ENCODE data around the gene FLT3.

FLT3 gene

DNA sequence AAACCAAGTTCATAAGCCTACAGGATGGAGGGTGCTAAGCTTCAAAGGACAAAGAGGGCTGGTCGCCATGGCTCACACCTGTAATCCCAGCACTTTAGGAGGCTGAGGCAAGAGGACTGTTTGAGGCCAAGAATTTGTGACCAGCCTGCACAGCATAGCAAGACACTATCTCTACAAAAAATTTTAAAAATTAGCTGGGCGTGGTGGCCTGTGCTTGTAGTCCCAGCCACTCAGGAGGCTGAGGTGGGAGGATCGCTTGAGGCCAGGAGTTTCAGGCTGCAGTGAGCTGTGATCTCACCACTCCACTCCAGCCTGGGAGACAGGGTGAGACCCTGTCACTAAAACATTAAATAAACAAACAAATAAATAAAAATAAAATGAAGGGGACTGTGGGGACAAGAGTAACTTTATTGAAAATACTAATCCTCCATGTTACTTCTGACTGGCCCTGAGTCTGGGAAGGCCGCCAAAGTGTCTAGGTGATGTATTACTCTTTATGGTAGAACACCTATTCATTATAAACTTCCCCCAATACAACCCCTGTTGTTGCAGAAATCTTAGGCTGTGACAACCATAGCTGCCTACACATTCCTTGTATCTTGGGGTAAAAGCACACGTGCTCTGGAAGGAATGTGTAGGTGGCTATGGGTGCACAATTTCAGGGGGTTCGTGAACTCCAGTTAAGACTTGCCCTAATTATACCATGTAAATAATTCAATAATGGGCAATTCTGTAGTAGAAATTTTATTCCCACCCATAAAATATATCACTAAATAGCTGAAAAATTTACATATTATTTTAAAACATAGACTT is 97.3 kb downstream of the FLT3 start:
- TF ChIP-seq POLR2AphosphoS5 (IDR thresholded peaks at IDR 0.05; ENCODE audit: low read depth) (no peak), SPI1 (IDR thresholded peaks at IDR 0.05; ENCODE audit: borderline replicate concordance, low read depth) (no peak), GABPA (IDR thresholded peaks at IDR 0.05; ENCODE audit: low read depth) (no peak)
- TF ChIP-seq, protein P1, sequence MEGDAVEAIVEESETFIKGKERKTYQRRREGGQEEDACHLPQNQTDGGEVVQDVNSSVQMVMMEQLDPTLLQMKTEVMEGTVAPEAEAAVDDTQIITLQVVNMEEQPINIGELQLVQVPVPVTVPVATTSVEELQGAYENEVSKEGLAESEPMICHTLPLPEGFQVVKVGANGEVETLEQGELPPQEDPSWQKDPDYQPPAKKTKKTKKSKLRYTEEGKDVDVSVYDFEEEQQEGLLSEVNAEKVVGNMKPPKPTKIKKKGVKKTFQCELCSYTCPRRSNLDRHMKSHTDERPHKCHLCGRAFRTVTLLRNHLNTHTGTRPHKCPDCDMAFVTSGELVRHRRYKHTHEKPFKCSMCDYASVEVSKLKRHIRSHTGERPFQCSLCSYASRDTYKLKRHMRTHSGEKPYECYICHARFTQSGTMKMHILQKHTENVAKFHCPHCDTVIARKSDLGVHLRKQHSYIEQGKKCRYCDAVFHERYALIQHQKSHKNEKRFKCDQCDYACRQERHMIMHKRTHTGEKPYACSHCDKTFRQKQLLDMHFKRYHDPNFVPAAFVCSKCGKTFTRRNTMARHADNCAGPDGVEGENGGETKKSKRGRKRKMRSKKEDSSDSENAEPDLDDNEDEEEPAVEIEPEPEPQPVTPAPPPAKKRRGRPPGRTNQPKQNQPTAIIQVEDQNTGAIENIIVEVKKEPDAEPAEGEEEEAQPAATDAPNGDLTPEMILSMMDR (IDR thresholded peaks at IDR 0.05; ENCODE audit: insufficient read depth, low read length) = no peak
- TF ChIP-seq, protein P2, sequence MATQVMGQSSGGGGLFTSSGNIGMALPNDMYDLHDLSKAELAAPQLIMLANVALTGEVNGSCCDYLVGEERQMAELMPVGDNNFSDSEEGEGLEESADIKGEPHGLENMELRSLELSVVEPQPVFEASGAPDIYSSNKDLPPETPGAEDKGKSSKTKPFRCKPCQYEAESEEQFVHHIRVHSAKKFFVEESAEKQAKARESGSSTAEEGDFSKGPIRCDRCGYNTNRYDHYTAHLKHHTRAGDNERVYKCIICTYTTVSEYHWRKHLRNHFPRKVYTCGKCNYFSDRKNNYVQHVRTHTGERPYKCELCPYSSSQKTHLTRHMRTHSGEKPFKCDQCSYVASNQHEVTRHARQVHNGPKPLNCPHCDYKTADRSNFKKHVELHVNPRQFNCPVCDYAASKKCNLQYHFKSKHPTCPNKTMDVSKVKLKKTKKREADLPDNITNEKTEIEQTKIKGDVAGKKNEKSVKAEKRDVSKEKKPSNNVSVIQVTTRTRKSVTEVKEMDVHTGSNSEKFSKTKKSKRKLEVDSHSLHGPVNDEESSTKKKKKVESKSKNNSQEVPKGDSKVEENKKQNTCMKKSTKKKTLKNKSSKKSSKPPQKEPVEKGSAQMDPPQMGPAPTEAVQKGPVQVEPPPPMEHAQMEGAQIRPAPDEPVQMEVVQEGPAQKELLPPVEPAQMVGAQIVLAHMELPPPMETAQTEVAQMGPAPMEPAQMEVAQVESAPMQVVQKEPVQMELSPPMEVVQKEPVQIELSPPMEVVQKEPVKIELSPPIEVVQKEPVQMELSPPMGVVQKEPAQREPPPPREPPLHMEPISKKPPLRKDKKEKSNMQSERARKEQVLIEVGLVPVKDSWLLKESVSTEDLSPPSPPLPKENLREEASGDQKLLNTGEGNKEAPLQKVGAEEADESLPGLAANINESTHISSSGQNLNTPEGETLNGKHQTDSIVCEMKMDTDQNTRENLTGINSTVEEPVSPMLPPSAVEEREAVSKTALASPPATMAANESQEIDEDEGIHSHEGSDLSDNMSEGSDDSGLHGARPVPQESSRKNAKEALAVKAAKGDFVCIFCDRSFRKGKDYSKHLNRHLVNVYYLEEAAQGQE (IDR thresholded peaks at IDR 0.05; ENCODE audit: insufficient replicate concordance, low read depth) = no peak
- no peak for DNase-seq (ENCODE audit: low read depth in 1 of 2, low spot score in 1 of 2)
- Histone ChIP-seq H3K27me3 (ENCODE audit: insufficient read depth, poor library complexity, severe bottlenecking) (no peaks in the 10 kb centered on the region), H3K27ac (replicated peaks) (no peak overlapping the region), H3K4me3 (replicated peaks; ENCODE audit: insufficient read depth, low read length) (no peak overlapping the region)

DNA sequence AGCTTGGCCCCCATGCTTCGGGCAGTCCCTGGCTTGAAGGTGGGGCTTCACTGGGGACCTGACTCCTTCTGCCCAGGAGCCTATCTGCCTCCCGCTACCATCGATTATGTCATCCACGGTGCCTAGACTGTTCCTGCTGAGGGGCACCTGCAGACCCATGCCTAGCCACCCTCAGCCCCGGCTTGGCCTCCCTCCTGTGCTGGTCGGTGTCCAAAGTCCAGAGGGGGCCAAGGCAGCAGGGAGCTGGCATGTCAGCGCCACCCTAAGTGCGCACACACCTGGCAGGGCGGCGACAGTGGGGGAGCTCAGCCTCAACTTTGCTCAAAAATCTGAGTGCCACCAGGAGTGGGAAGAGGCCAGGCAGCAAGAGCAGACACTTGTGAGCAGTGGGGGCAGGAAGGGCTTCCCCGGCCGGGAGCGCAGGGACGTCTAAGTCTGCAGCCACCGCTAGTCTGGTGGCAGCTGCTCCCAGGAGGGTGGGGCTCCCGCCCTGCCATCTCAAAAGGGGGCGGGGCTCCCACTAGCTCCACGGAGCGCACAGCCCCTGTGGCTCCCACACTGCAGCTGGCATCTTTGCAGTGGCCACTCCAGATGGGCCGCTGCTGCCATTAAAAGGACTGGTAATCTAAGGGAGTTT is 98.4 kb downstream of the FLT3 start:
- Histone ChIP-seq H3K27me3 (ENCODE audit: insufficient read depth, poor library complexity, severe bottlenecking) (no peaks in the 10 kb centered on the region), H3K4me3 (replicated peaks; ENCODE audit: insufficient read depth, low read length) (no peak overlapping the region), H3K27ac (replicated peaks) (no peak overlapping the region)
- no peak for DNase-seq (ENCODE audit: low read depth in 1 of 2, low spot score in 1 of 2)
- TF ChIP-seq SPI1 (IDR thresholded peaks at IDR 0.05; ENCODE audit: borderline replicate concordance, low read depth) (no peak), GABPA (IDR thresholded peaks at IDR 0.05; ENCODE audit: low read depth) (no peak), POLR2AphosphoS5 (IDR thresholded peaks at IDR 0.05; ENCODE audit: low read depth) (no peak)
- TF ChIP-seq, protein P2 (IDR thresholded peaks at IDR 0.05; ENCODE audit: insufficient replicate concordance, low read depth) = no peak
- TF ChIP-seq, protein P1 (IDR thresholded peaks at IDR 0.05; ENCODE audit: insufficient read depth, low read length) = no peak

DNA sequence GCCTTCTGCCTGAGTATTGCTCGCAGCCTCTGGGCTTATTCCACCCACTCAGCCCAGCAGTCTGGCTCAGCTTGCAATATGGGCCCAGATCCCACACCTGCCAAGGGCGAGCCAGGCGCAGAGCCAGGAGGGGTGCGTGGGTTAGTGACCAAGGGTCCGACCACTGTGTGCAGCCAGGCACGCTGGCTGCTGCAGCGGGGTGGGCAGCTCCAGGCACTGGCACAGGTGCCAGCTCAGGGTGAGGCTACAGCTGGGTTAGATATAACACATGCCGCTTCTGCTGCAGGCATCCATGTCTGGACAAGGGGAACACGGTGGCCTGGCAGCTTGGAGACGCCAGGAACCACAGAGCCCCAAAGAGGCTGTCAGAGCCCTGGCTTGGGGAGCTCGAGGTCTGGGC is 99.3 kb downstream of the FLT3 start:
- H3K27me3 ChIP-seq (ENCODE audit: insufficient read depth, poor library complexity, severe bottlenecking) = no peaks in the 10 kb centered on the region
- TF ChIP-seq POLR2AphosphoS5 (IDR thresholded peaks at IDR 0.05; ENCODE audit: low read depth) = no peak
- TF ChIP-seq, protein P2 (IDR thresholded peaks at IDR 0.05; ENCODE audit: insufficient replicate concordance, low read depth) = no peak
- TF ChIP-seq SPI1 (IDR thresholded peaks at IDR 0.05; ENCODE audit: borderline replicate concordance, low read depth) = no peak
- no peak for TF ChIP-seq GABPA (IDR thresholded peaks at IDR 0.05; ENCODE audit: low read depth)
- TF ChIP-seq, protein P1 (IDR thresholded peaks at IDR 0.05; ENCODE audit: insufficient read depth, low read length) = no peak
- H3K27ac ChIP-seq (replicated peaks) = no peak overlapping the region
- no peak overlapping the region for H3K4me3 ChIP-seq (replicated peaks; ENCODE audit: insufficient read depth, low read length)
- no peak for DNase-seq (ENCODE audit: low read depth in 1 of 2, low spot score in 1 of 2)

Measured in HL-60 (cell line).